Measurements from ENCODE around the gene INSIG2. TPM values are rescaled to one million over a fixed set of nuclear protein-coding genes. Genes with fewer than 3 reads are reported as not detected.

INSIG2 gene
- total and polyA plus RNA-seq, 2 of the 8 experiments (the other 6 are each of a cell fraction or from before 2014, with no cell fraction given): 7.0 to 11.2 TPM

DNA sequence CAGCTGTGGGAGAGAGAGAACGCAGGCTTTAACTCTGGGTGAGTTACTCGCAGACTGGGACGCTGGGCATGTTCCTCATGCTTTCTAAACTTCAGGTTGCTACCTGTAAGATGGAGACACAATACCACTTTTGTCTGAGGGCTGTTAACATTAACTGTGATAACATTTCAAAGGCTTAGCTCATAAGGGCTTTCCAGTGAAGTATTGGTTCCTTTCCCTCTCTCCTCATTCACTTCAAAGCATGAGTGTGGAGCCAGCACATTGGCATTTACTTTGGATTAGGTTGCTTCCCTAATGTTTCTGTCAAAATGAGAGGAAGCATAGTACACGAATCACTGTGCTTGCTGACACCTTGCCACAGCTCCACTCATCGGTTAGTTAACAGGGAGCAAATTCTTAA, 30.2 kb downstream of the INSIG2 start:
- POLR2A ChIA-PET (ENCODE audit: partially characterized antibody): interaction anchor here (0.7 kb wide), 1 partner anchor 9 kb away, joined by 3 read pairs; no protein-coding TSS in a partner anchor
- no peak for FAIRE-seq

More for the DNA sequence above, 30.2 kb downstream of the INSIG2 start:
- Histone ChIP-seq H3K27me3 (replicated peaks in 1 of 4; ENCODE audit: control insufficient read depth in 3 of 4, extremely low read depth in 1 of 4, insufficient read depth in 3 of 4, low read length in 3 of 4) (no peaks in the 10 kb centered on the region), H4K20me1 (replicated peaks in 1 of 2; ENCODE audit: control insufficient read depth in 1 of 2, insufficient read depth in 2 of 2, low read length in 2 of 2) (no peaks in the 10 kb centered on the region), H2BK20ac (ENCODE audit: low read length) (no peak overlapping the region), H2BK15ac (ENCODE audit: low read length) (no peak overlapping the region), H3K9me3 (ENCODE audit: insufficient read depth in 2 of 2, low read depth in 1 of 2, low read length in 1 of 2) (no peaks in the 10 kb centered on the region), H4K91ac (replicated peaks; ENCODE audit: insufficient read length, low read length) (no peak overlapping the region), H2BK12ac (ENCODE audit: low read depth, low read length) (no peak overlapping the region), H2BK5ac (ENCODE audit: low read depth, low read length) (no peak overlapping the region), H3K4me1 (replicated peaks in 1 of 4; ENCODE audit: control insufficient read depth in 3 of 4, insufficient read depth in 4 of 4, low read length in 3 of 4) (no peaks in the 10 kb centered on the region), H3K23me2 (ENCODE audit: low read depth, low read length) (no peaks in the 10 kb centered on the region), H3K27ac (ENCODE audit: low read depth, low read length) (no peak overlapping the region), H3K18ac (ENCODE audit: extremely low read depth, low read length) (no peak overlapping the region), H3K23ac (ENCODE audit: insufficient read length) (no peak overlapping the region), H3K14ac (ENCODE audit: insufficient read length) (no peak overlapping the region), H2AFZ (ENCODE audit: low read length) (no peak overlapping the region), H2BK120ac (replicated peaks; ENCODE audit: low read depth, low read length) (no peak overlapping the region), H3K56ac (replicated peaks; ENCODE audit: insufficient read length, low read depth, low read length) (no peak overlapping the region), H3K9ac (replicated peaks in 1 of 4; ENCODE audit: extremely low read depth in 1 of 4, low read depth in 3 of 4, low read length in 3 of 4) (no peak overlapping the region), H2AK5ac (ENCODE audit: low read depth, low read length) (no peak overlapping the region), H3K79me1 (ENCODE audit: low read depth, low read length) (no peaks in the 10 kb centered on the region), H4K8ac (ENCODE audit: extremely low read depth, insufficient read depth, low read length) (no peak overlapping the region), H4K5ac (ENCODE audit: insufficient read length, low read depth, low read length) (no peak overlapping the region), H3K36me3 (ENCODE audit: control insufficient read depth in 2 of 4, insufficient read depth in 4 of 4, low read length in 3 of 4) (no peaks in the 10 kb centered on the region), H3K4me2 (ENCODE audit: insufficient read depth in 1 of 2, low read depth in 2 of 2, low read length in 2 of 2) (no peak overlapping the region), H3K4me3 (ENCODE audit: extremely low read depth in 1 of 4, insufficient read depth in 2 of 4, low read depth in 3 of 4, low read length in 4 of 4) (no peak overlapping the region), H3K4ac (replicated peaks; ENCODE audit: insufficient read length, low read depth, low read length) (no peak overlapping the region), H3K79me2 (ENCODE audit: control insufficient read depth in 1 of 2, insufficient read depth in 2 of 2, low read length in 2 of 2) (no peaks in the 10 kb centered on the region)
- WGBS, 2 experiments (ENCODE audit: extremely low coverage in 1 of 2, insufficient coverage in 1 of 2, insufficient read length in 1 of 2, insufficient replicate concordance in 2 of 2, low coverage in 1 of 2, low lambda C conversion rate in 2 of 2, missing lambda C conversion rate in 1 of 2): 91% methylated on average over 5 of the region's 5 CpGs; no CpG with 5 or more reads in 1 of the 2 experiments
- TF ChIP-seq BRCA1 (IDR thresholded peaks at IDR 0.05; ENCODE audit: low read depth, low read length): no peak
- TF ChIP-seq RFX5 (IDR thresholded peaks at IDR 0.05; ENCODE audit: borderline replicate concordance, low read depth, low read length): no peak
- TF ChIP-seq JUN (IDR thresholded peaks at IDR 0.05; ENCODE audit: low read depth, low read length): no peak
- no peak for TF ChIP-seq MAX (IDR thresholded peaks at IDR 0.05)
- TF ChIP-seq CREB1 (IDR thresholded peaks at IDR 0.05): no peak
- no peak for TF ChIP-seq SP1 (IDR thresholded peaks at IDR 0.05; ENCODE audit: low read depth, low read length)
- no peak for TF ChIP-seq CEBPB (IDR thresholded peaks at IDR 0.05; ENCODE audit: low read depth, low read length)
- no peak for TF ChIP-seq SIN3A (conservative IDR thresholded peaks at IDR 0.05 in 1 of 2, IDR thresholded peaks at IDR 0.05 in 1 of 2; ENCODE audit: low read depth in 1 of 2, low read length in 2 of 2)
- TF ChIP-seq SP2 (IDR thresholded peaks at IDR 0.05; ENCODE audit: low read length): no peak
- DNase-seq (ENCODE audit: low read depth in 1 of 2, low spot score in 2 of 2): no peak
- CTCF ChIA-PET (ENCODE audit: partially characterized antibody): interaction anchor here (1.1 to 1.7 kb wide), 2 partner anchors 35 to 85 kb away, joined by 3 to 5 read pairs; no protein-coding TSS in a partner anchor
